ENCODE data around the gene PCGF1. TPM values are rescaled to one million over a fixed set of nuclear protein-coding genes. Genes with fewer than 3 reads are reported as not detected.

Gene PCGF1
- total and polyA plus RNA-seq, 9 of the 15 experiments (the other 6 are each of a cell fraction or from before 2014, with no cell fraction given): 20.3 to 45.7 (median 29.3) TPM

- peak; percentile 83 for TF ChIP-seq ZNF143 (CRISPR knock-in tag; IDR thresholded peaks at IDR 0.05)
- peak; percentile 76 for TF ChIP-seq NR2C1 (IDR thresholded peaks at IDR 0.05)
- TF ChIP-seq NR2C1 (tag; IDR thresholded peaks at IDR 0.05): peak; percentile 83
- TF ChIP-seq ATF1 (CRISPR knock-in tag; IDR thresholded peaks at IDR 0.05): no peak
- peak; percentile 69 for TF ChIP-seq ATF1 (tag; IDR thresholded peaks at IDR 0.05)
- no peak for TF ChIP-seq ZNF253 (CRISPR knock-in tag; conservative IDR thresholded peaks at IDR 0.05)
Observed at GRCh38 chr2:74525717-74526648, 18.5 kb upstream of the PCGF1 start, which contains the start of gene DQX1 (continued).

- ATAC-seq (no peak), DNase-seq (ENCODE audit: extremely low read depth in 1 of 4, low spot score in 3 of 4) (no peak), FAIRE-seq (no peak)
- intact Hi-C loops (cut with micrococcal nuclease): no loop called here
- Histone ChIP-seq H3K9me3 (replicated peaks; ENCODE audit: control insufficient read depth, insufficient read depth, low read depth, low read length) (no peaks in the 10 kb centered on the region), H3K4me2 (ENCODE audit: insufficient read depth, low read length) (no peak overlapping the region), H4K20me1 (replicated peaks; ENCODE audit: control insufficient read depth, insufficient read depth, low read length) (peaks cover 5% of the 10 kb centered on the region; the same call in 1 of the 2 replicates), H3K27ac (ENCODE audit: extremely low read depth, low read depth, low read length) (no peak overlapping the region), H3K27me3 (ENCODE audit: control insufficient read depth in 2 of 2, insufficient read depth in 2 of 2, low read length in 2 of 2) (no peaks in the 10 kb centered on the region), H3K9ac (ENCODE audit: insufficient read depth in 1 of 2, low read depth in 2 of 2, low read length in 2 of 2) (no peak overlapping the region), H3K79me2 (ENCODE audit: control insufficient read depth, insufficient read depth, low read length) (peaks cover 33% of the 10 kb centered on the region), H3K36me3 (ENCODE audit: control insufficient read depth, insufficient read depth, low read length) (peaks cover 35% of the 10 kb centered on the region), H3K9me1 (ENCODE audit: control insufficient read depth, insufficient read depth, low read length) (no peaks in the 10 kb centered on the region), H3K4me1 (replicated peaks in 1 of 2; ENCODE audit: control insufficient read depth in 2 of 2, insufficient read depth in 2 of 2, low read length in 2 of 2) (peaks cover 9 to 16% of the 10 kb centered on the region in 2 experiments), H3K4me3 (no peak overlapping the region), H2AFZ (ENCODE audit: low read depth, low read length) (no peak overlapping the region)
- ChIA-PET CTCF (ENCODE audit: low intra/inter-chr PET ratio) (no interaction called here), POLR2A (no interaction called here)
- in situ Hi-C loops (cut with MboI): no loop called here
- WGBS (ENCODE audit: insufficient coverage, low coverage, missing lambda C conversion rate): 84% methylated on average over 10 of the region's 10 CpGs
- no TSS peak for BruUV-seq (replicated peaks)
- TF ChIP-seq HNRNPL (IDR thresholded peaks at IDR 0.05; ENCODE audit: low read depth, low read length): no peak
- no peak for TF ChIP-seq EZH2 (IDR thresholded peaks at IDR 0.05; ENCODE audit: borderline replicate concordance, low read depth, low read length)
- no peak for TF ChIP-seq MBD2 (IDR thresholded peaks at IDR 0.05; ENCODE audit: borderline replicate concordance, low read depth)
- TF ChIP-seq ETV1 (tag; conservative IDR thresholded peaks at IDR 0.05; ENCODE audit: low read depth): no peak
- TF ChIP-seq ZZZ3 (IDR thresholded peaks at IDR 0.05): no peak
- no peak for TF ChIP-seq CREB5 (CRISPR knock-in tag; IDR thresholded peaks at IDR 0.05)
- no peak for TF ChIP-seq SLC30A9 (CRISPR knock-in tag; IDR thresholded peaks at IDR 0.05)
- peak; percentile 52; the same call in 1 of the 2 replicates for TF ChIP-seq POLR2G (IDR thresholded peaks at IDR 0.05; ENCODE audit: low read depth, low read length)
- TF ChIP-seq PCBP2 (IDR thresholded peaks at IDR 0.05; ENCODE audit: low read depth, low read length, poor library complexity, severe bottlenecking): no peak
- TF ChIP-seq RBFOX2 (IDR thresholded peaks at IDR 0.05; ENCODE audit: low read depth, low read length): peak; percentile 56
- no peak for TF ChIP-seq HCFC1 (IDR thresholded peaks at IDR 0.05; ENCODE audit: low read depth, low read length)
- TF ChIP-seq ZNF655 (CRISPR knock-in tag; IDR thresholded peaks at IDR 0.05): no peak
- no peak for TF ChIP-seq RBM25 (IDR thresholded peaks at IDR 0.05; ENCODE audit: low read depth, low read length, severe bottlenecking)
Observed at GRCh38 chr2:74524955-74525716, 17.6 kb upstream of the PCGF1 start.

Measured in K562 (cell line).